ENCODE measurements around the gene IFITM2. TPM values are rescaled to one million over a fixed set of nuclear protein-coding genes. Genes with fewer than 3 reads are reported as not detected.
"Not testable (repeated sequence)": the region's sequence is repeated elsewhere in the genome, so short reads cannot be mapped to it uniquely, and the experiment has no call there.

The IFITM2 gene
- total RNA-seq, 1 experiment from 2014 or later: 18.5 TPM

GRCh38 chr11:317668-318404 is 10.2 kb downstream of the IFITM2 start:
- not testable (repeated sequence) for H3K9me3 ChIP-seq (ENCODE audit: low read length); H3K36me3 ChIP-seq (ENCODE audit: insufficient read depth, low read length); H3K9me2 ChIP-seq (replicated peaks; ENCODE audit: insufficient read depth, low read length); H3K79me2 ChIP-seq (ENCODE audit: low read length); H3K4me2 ChIP-seq (ENCODE audit: low read depth, low read length, poor library complexity, severe bottlenecking); H3K27me3 ChIP-seq (ENCODE audit: low read length); DNase-seq; H3K27ac ChIP-seq (ENCODE audit: low read length); H3K9ac ChIP-seq (ENCODE audit: low read length); H3K4me3 ChIP-seq (ENCODE audit: low read length); H2AFZ ChIP-seq (ENCODE audit: low read length); H4K20me1 ChIP-seq (ENCODE audit: insufficient read depth, low read depth, low read length)
- peaks cover 23% of the 10 kb centered on the region for H3K4me1 ChIP-seq (ENCODE audit: low read length)

DNA sequence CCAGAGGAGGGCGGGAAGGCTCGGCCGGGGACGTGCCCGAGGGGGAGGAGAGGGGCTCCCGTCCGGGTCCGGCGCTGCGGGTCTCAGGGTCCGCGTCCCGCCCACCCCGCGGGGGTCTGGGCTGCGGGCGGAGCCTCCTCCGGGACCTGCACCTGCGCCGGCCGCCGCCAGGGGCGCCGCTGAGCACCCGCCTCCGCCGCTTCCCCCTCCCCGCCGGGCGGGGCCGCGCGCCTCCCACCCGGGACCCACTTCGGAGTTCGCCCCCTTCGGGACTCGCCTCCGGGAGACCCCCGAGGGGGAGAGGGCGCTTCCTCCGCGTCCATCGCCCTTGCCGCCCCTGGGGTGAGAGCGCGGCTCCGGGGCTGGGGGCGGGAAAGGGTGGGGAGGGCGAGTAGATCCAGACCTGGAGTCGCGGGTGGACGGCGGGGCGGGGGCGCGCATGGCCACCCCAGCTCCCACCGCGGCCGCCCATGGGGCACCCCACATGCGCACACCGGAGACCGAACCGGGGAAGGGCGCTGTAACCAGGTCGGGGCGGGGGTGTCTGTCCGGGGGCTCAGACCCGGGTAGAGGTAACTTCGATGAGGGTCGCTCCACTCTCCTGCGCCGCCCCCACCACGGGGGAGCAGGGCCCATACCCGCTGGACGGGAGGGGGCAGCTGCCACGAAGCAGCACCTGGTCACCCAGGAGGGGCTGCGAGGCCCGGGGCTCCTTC is 10.9 kb downstream of the IFITM2 start:
- H3K36me3 ChIP-seq (ENCODE audit: insufficient read depth, low read length); H3K4me3 ChIP-seq (ENCODE audit: low read length); H3K27ac ChIP-seq (ENCODE audit: low read length); H3K9me2 ChIP-seq (replicated peaks; ENCODE audit: insufficient read depth, low read length); H3K79me2 ChIP-seq (ENCODE audit: low read length); H3K9me3 ChIP-seq (ENCODE audit: low read length); DNase-seq; H4K20me1 ChIP-seq (ENCODE audit: insufficient read depth, low read depth, low read length); H2AFZ ChIP-seq (ENCODE audit: low read length); H3K27me3 ChIP-seq (ENCODE audit: low read length); H3K9ac ChIP-seq (ENCODE audit: low read length); H3K4me2 ChIP-seq (ENCODE audit: low read depth, low read length, poor library complexity, severe bottlenecking): not testable (repeated sequence)
- H3K4me1 ChIP-seq (ENCODE audit: low read length): peaks cover 15% of the 10 kb centered on the region

GRCh38 chr11:319121-319887 is 11.7 kb downstream of the IFITM2 start:
- H2AFZ ChIP-seq (ENCODE audit: low read length); H4K20me1 ChIP-seq (ENCODE audit: insufficient read depth, low read depth, low read length); DNase-seq; H3K9me3 ChIP-seq (ENCODE audit: low read length); H3K27me3 ChIP-seq (ENCODE audit: low read length); H3K4me1 ChIP-seq (ENCODE audit: low read length); H3K36me3 ChIP-seq (ENCODE audit: insufficient read depth, low read length); H3K9ac ChIP-seq (ENCODE audit: low read length); H3K9me2 ChIP-seq (replicated peaks; ENCODE audit: insufficient read depth, low read length); H3K4me2 ChIP-seq (ENCODE audit: low read depth, low read length, poor library complexity, severe bottlenecking); H3K4me3 ChIP-seq (ENCODE audit: low read length); H3K27ac ChIP-seq (ENCODE audit: low read length); H3K79me2 ChIP-seq (ENCODE audit: low read length): not testable (repeated sequence)

GRCh38 chr11:319888-320273 is 12.3 kb downstream of the IFITM2 start:
- not testable (repeated sequence) for H3K27me3 ChIP-seq (ENCODE audit: low read length); H3K9me3 ChIP-seq (ENCODE audit: low read length); H2AFZ ChIP-seq (ENCODE audit: low read length); H3K9me2 ChIP-seq (replicated peaks; ENCODE audit: insufficient read depth, low read length); H3K4me3 ChIP-seq (ENCODE audit: low read length); H3K9ac ChIP-seq (ENCODE audit: low read length); H3K27ac ChIP-seq (ENCODE audit: low read length); H4K20me1 ChIP-seq (ENCODE audit: insufficient read depth, low read depth, low read length); H3K4me1 ChIP-seq (ENCODE audit: low read length); H3K79me2 ChIP-seq (ENCODE audit: low read length); H3K4me2 ChIP-seq (ENCODE audit: low read depth, low read length, poor library complexity, severe bottlenecking); DNase-seq; H3K36me3 ChIP-seq (ENCODE audit: insufficient read depth, low read length)

DNA sequence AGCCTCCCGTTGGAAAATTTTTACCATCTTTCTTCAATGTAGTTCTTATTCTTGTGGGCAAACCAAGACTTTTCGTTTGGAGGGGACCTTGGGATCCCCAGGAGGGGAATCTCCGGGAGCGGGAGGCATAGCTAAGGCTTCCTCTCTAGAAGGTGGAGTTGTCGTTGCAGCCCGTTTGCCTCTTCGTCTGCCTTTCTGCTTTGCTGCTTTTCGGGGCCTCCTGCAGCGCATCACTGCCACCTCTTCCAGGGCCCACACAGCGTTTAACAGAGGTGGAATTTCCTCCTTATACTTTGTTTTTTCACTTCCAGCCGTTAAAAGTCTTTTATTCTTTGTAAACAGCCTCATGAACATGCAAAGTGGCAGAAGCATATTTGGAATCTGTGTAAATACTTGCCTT is 16.5 kb downstream of the IFITM2 start:
- Histone ChIP-seq H3K4me2 (ENCODE audit: low read depth, low read length, poor library complexity, severe bottlenecking) (no peak overlapping the region), H3K4me1 (ENCODE audit: low read length) (peaks cover 12% of the 10 kb centered on the region), H3K27me3 (ENCODE audit: low read length) (no peaks in the 10 kb centered on the region), H4K20me1 (ENCODE audit: insufficient read depth, low read depth, low read length) (no peaks in the 10 kb centered on the region), H2AFZ (ENCODE audit: low read length) (no peak overlapping the region), H3K36me3 (ENCODE audit: insufficient read depth, low read length) (no peaks in the 10 kb centered on the region), H3K9ac (ENCODE audit: low read length) (no peak overlapping the region), H3K9me2 (replicated peaks; ENCODE audit: insufficient read depth, low read length) (no peaks in the 10 kb centered on the region), H3K79me2 (ENCODE audit: low read length) (no peaks in the 10 kb centered on the region), H3K4me3 (ENCODE audit: low read length) (no peak overlapping the region), H3K27ac (ENCODE audit: low read length) (no peak overlapping the region), H3K9me3 (ENCODE audit: low read length) (no peaks in the 10 kb centered on the region)
- DNase-seq: no peak

DNA sequence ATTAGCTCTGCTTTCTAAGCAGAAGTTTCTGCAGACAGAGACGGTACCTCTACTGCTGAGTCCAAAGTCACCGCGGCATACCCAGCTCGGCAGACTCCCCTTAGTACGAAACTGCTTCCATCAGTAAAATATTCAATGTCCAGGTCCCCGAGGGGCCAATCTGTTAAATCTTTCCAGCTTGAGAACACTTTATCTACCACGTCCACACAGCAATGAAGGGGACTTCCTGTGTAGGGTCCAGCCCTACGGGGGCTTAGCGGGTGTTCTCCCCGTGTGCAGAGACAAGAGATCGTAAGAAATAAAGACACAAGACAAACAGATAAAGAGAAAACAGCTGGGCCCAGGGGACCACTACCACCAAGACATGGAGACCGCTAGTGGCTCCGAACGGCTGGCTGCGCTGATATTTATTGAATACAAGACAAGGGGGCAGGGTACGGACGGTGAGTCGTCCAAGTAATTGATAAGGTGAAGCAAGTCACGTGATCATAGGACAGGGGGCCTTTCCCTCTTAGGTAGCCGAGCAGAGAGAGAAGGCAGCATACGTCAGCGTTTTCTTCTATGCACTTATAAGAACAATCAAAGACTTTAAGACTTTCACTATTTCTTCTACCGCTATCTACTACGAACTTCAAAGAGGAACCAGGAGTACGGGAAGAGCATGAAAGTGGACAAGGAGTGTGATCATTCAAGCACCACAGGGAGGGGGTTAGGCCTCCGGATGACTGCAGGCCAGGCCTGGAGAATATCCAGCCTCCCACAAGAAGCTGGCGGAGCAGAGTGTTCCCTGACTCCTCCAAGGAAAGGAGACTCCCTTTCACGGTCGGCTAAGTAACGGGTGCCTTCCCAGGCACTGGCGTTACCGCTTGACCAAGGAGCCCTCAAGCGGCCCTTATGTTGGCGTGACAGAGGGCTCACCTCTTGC is 17.2 kb downstream of the IFITM2 start:
- not testable (repeated sequence) for DNase-seq; H3K79me2 ChIP-seq (ENCODE audit: low read length); H3K27ac ChIP-seq (ENCODE audit: low read length); H3K9me2 ChIP-seq (replicated peaks; ENCODE audit: insufficient read depth, low read length); H3K9me3 ChIP-seq (ENCODE audit: low read length); H3K4me2 ChIP-seq (ENCODE audit: low read depth, low read length, poor library complexity, severe bottlenecking); H4K20me1 ChIP-seq (ENCODE audit: insufficient read depth, low read depth, low read length); H3K9ac ChIP-seq (ENCODE audit: low read length); H2AFZ ChIP-seq (ENCODE audit: low read length); H3K36me3 ChIP-seq (ENCODE audit: insufficient read depth, low read length); H3K27me3 ChIP-seq (ENCODE audit: low read length); H3K4me3 ChIP-seq (ENCODE audit: low read length)
- H3K4me1 ChIP-seq (ENCODE audit: low read length): peaks cover 12% of the 10 kb centered on the region

- Histone ChIP-seq H3K9me3 (ENCODE audit: low read length) (no peaks in the 10 kb centered on the region), H3K79me2 (ENCODE audit: low read length) (no peaks in the 10 kb centered on the region), H3K27ac (ENCODE audit: low read length) (no peak overlapping the region), H3K27me3 (ENCODE audit: low read length) (no peaks in the 10 kb centered on the region), H3K9me2 (replicated peaks; ENCODE audit: insufficient read depth, low read length) (no peaks in the 10 kb centered on the region), H3K4me1 (ENCODE audit: low read length) (peaks cover 12% of the 10 kb centered on the region), H3K9ac (ENCODE audit: low read length) (peak overlapping the region; percentile 50; the same call in 1 of the 2 replicates), H3K4me3 (ENCODE audit: low read length) (no peak overlapping the region), H4K20me1 (ENCODE audit: insufficient read depth, low read depth, low read length) (no peaks in the 10 kb centered on the region), H3K4me2 (ENCODE audit: low read depth, low read length, poor library complexity, severe bottlenecking) (no peak overlapping the region), H2AFZ (ENCODE audit: low read length) (no peak overlapping the region), H3K36me3 (ENCODE audit: insufficient read depth, low read length) (no peaks in the 10 kb centered on the region)
- DNase-seq: no peak
These were observed 18.4 kb downstream of the IFITM2 start for GRCh38 chr11:325796-326591.
